Keratinocyte (primary cell): Measurements from ENCODE around the gene IFNAR2. TPM values are rescaled to one million over a fixed set of nuclear protein-coding genes. Genes with fewer than 3 reads are reported as not detected.
A peak's percentile ranks its signal among the peaks of the same experiment; 100 is the strongest.

ENCODE experiments used
- DNase-seq: peaks from one replicate; pipeline ENCODE4 v3.0.0-alpha.2; 2011; ENCODE audit warnings: low read depth, missing footprints, low spot score
- FAIRE-seq: peaks from 2 replicates; lab custom pipeline; 2011; peaks lifted over from hg19 to GRCh38; lab: Jason Lieb, UNC
- H2AFZ ChIP-seq: 2 replicates; pipeline ENCODE4 v1.6.0; 2012; ENCODE audit warnings: low read length, control low read depth, inconsistent platforms; ENCODE audit not compliant: control insufficient read depth
- H3K27ac ChIP-seq: 2 replicates; pipeline ENCODE4 v1.5.1; 2011; ENCODE audit warnings: low read length; ENCODE audit not compliant: control insufficient read depth, insufficient read depth
- H3K27me3 ChIP-seq: 3 replicates; pipeline ENCODE4 v1.6.0; 2011; ENCODE audit warnings: low read length; ENCODE audit not compliant: control insufficient read depth, insufficient read depth; ENCODE audit errors: extremely low read depth
- H3K36me3 ChIP-seq, 2 experiments: 2 replicates in 1 of 2; 3 replicates in 1 of 2; pipeline ENCODE4 v1.5.1; 2011; ENCODE audit warnings: low read length in 2 of 2, mild to moderate bottlenecking in 1 of 2; ENCODE audit not compliant: control insufficient read depth in 2 of 2, insufficient read depth in 2 of 2; ENCODE audit errors: extremely low read depth in 1 of 2
- H3K4me1 ChIP-seq: 3 replicates; pipeline ENCODE4 v1.5.1; 2011; ENCODE audit warnings: low read length; ENCODE audit not compliant: control insufficient read depth, insufficient read depth; ENCODE audit errors: extremely low read depth
- H3K4me2 ChIP-seq: 3 replicates; pipeline ENCODE4 v1.6.0; 2011; ENCODE audit warnings: low read depth, low read length; ENCODE audit not compliant: control insufficient read depth, insufficient read depth; ENCODE audit errors: extremely low read depth
- H3K4me3 ChIP-seq, 3 experiments: fragments of 200-600 bp in 1 of 3; sonication (generic) in 1 of 3; 2 replicates in 2 of 3; 3 replicates in 1 of 3; pipeline ENCODE4 v1.5.1; 2011 to 2016; ENCODE audit warnings: low read length in 3 of 3, mild to moderate bottlenecking in 3 of 3, control low read depth in 2 of 3, inconsistent platforms in 1 of 3, low read depth in 1 of 3, mixed read lengths in 1 of 3, mixed run types in 1 of 3, moderate library complexity in 1 of 3; ENCODE audit not compliant: control insufficient read depth in 2 of 3, insufficient read depth in 2 of 3; ENCODE audit errors: extremely low read depth in 1 of 3
- H3K79me2 ChIP-seq: 2 replicates; pipeline ENCODE4 v1.6.0; 2012; ENCODE audit warnings: low read length; ENCODE audit not compliant: control insufficient read depth, insufficient read depth
- H3K9ac ChIP-seq: 3 replicates; pipeline ENCODE4 v1.6.0; 2011; ENCODE audit warnings: low read length; ENCODE audit not compliant: control insufficient read depth, insufficient read depth; ENCODE audit errors: extremely low read depth
- H3K9me1 ChIP-seq: 3 replicates; pipeline ENCODE4 v1.6.0; 2011; ENCODE audit warnings: low read length; ENCODE audit not compliant: control insufficient read depth, insufficient read depth; ENCODE audit errors: extremely low read depth
- H3K9me3 ChIP-seq: 2 replicates; pipeline ENCODE4 v1.5.1; 2012; ENCODE audit warnings: low read depth, low read length; ENCODE audit not compliant: control insufficient read depth
- H4K20me1 ChIP-seq: 3 replicates; pipeline ENCODE4 v1.6.0; 2011; ENCODE audit warnings: low read length; ENCODE audit not compliant: control insufficient read depth, insufficient read depth; ENCODE audit errors: extremely low read depth
- CTCF ChIP-seq, 3 experiments: IDR thresholded peaks in 1 of 3; conservative IDR thresholded peaks in 1 of 3; optimal IDR thresholded peaks in 1 of 3; 2 replicates in 2 of 3; 3 replicates in 1 of 3; pipeline versions ENCODE3 to v1.5.1; 2011; ENCODE audit warnings: low read length in 3 of 3, mild to moderate bottlenecking in 3 of 3, moderate library complexity in 2 of 3, control low read depth in 1 of 3, inconsistent platforms in 1 of 3; ENCODE audit not compliant: insufficient read depth in 2 of 3; ENCODE audit errors: extremely low read depth in 1 of 3
- EZH2 ChIP-seq: IDR thresholded peaks from one replicate; pipeline ENCODE4 v1.6.1; 2012; ENCODE audit warnings: inconsistent platforms, mild to moderate bottlenecking, low read length, moderate library complexity
- dilution Hi-C: fragments of 300-500 bp; cut with MboI; formaldehyde crosslinking; loops from one replicate; pipeline ENCODE4 v1.7.0; 2020; ENCODE audit warnings: low sequenced_read_pairs; ENCODE audit not compliant: extremely low pct_ligation_motif_present
- polyA plus RNA-seq, 5 experiments: library from polyadenylated mRNA; depleted of rRNA in 3 of 5; stranded (reverse) in 3 of 5; stranded (forward) in 1 of 5; unstranded in 1 of 5; fragments of >200 nt; gene quantifications; 1 replicate in 1 of 5; 2 replicates in 3 of 5; 3 replicates in 1 of 5; pipeline versions ENCODE4 v1.2.1 to v1.2.3, GENCODE V29; 2011 to 2012; ENCODE audit warnings: missing spikeins in 2 of 5, low read depth in 1 of 5, low replicate concordance in 1 of 5

IFNAR2 gene
- polyA plus RNA-seq, 1 donor (not counting 4 experiments of a cell fraction or from before 2014, with no cell fraction given) = 23.0 TPM

DNA sequence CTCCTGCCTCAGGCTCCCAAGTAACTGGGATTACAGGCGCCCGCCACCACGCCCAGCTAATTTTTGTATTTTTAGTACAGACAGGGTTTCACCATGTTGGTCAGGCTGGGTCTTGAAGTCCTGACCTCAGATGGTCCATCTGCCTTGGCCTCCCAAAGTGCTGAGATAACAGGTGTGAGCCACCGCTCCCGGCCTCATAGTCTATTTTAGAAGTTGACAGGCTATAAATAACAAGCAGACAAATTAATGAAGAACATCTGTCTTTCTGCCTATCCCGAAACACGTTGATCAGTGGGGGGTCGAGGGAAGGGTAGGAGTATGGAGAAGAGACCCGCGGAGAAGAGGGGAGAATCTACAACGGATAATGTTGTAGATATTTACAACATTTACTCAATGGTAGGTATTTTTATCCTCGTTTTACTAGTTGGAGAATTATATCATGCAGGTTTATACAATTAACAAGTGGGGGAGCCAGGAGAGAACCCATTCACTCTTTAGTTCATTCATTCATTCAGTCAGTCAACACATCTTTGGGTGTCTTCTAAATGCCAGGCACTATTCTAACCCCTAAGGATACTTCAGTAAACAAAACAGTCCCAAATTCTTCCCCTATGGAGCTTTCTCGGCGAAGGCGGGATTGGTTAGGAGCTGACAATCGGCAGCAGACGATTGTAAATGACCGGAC, 497 bp upstream of the IFNAR2 start:
- Histone ChIP-seq H3K9me1 (no peaks in the 10 kb centered on the region), H3K9me3 (no peaks in the 10 kb centered on the region), H3K4me1 (peaks cover 9% of the 10 kb centered on the region), H3K4me3 (peak overlapping the region; percentile 24 to 94 (median 37)), H2AFZ (peak overlapping the region; percentile 51), H3K27me3 (no peaks in the 10 kb centered on the region), H3K9ac (peak overlapping the region; percentile 11), H3K27ac (no peak overlapping the region), H4K20me1 (no peaks in the 10 kb centered on the region), H3K36me3 (no peaks in the 10 kb centered on the region), H3K79me2 (peaks cover 16% of the 10 kb centered on the region), H3K4me2 (peak overlapping the region; percentile 82)
- TF ChIP-seq EZH2 (no peak), CTCF (optimal IDR thresholded peaks at IDR 0.05 in 1 of 3, IDR thresholded peaks at IDR 0.05 in 1 of 3, conservative IDR thresholded peaks at IDR 0.05 in 1 of 3; ENCODE audit: extremely low read depth in 1 of 3, insufficient read depth in 2 of 3, low read length in 3 of 3) (no peak)
- dilution Hi-C loops = no loop called here
- DNase-seq (no peak), FAIRE-seq (no peak)

DNA sequence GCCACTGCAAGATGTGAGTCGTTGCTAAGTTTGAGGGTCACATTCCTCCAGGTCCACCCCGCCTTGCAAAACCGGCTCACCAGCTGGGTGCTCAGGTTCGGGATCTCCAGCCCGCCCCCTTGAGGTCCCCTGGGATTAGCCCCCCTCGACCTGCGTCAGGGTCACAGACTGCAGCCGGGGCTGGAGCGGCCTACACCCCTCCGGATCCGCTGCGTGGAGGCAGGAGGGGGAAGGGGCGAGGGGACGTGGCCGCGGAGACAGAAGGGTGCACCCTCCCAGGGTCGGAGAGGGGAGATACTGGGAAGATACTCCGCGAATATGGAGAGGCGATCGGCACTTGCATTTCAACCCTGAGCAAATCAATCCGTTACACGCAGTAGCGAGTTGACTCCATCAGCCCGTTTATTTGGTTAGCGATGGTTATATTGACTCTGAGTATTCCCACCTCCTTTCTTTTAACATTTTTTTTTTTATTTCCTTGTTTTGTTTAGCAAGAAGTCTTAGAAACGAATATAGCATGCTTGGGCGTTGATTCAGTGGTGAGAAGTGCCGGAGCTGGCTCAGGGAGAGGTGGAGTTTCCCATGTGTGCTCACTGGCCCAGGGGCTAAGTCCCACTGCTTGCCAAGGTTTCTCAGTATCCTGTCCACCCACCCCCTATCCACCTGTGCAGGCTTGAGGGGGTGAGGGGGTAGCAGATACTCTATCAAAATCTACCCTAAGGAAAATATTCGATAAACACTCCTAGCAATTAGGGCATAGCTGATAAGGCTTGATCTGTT, 997 bp downstream of the IFNAR2 start:
- H2AFZ ChIP-seq = peak overlapping the region; percentile 92
- peak overlapping the region; percentile 92 to 95 (median 94) for H3K4me3 ChIP-seq
- dilution Hi-C loops = no loop called here
- peaks cover 9% of the 10 kb centered on the region for H3K4me1 ChIP-seq
- H3K9me3 ChIP-seq = no peaks in the 10 kb centered on the region
- DNase-seq (no peak), FAIRE-seq (no peak)
- no peaks in the 10 kb centered on the region for H3K27me3 ChIP-seq
- no peak for TF ChIP-seq EZH2
- peak in 2 of 3 experiments; percentile 10 to 28 for TF ChIP-seq CTCF (optimal IDR thresholded peaks at IDR 0.05 in 1 of 3, IDR thresholded peaks at IDR 0.05 in 1 of 3, conservative IDR thresholded peaks at IDR 0.05 in 1 of 3; ENCODE audit: extremely low read depth in 1 of 3, insufficient read depth in 2 of 3, low read length in 3 of 3)
- H4K20me1 ChIP-seq = no peaks in the 10 kb centered on the region
- H3K9ac ChIP-seq = peak overlapping the region; percentile 85
- H3K27ac ChIP-seq = peak overlapping the region; percentile 75
- H3K9me1 ChIP-seq = no peaks in the 10 kb centered on the region
- peaks cover 16% of the 10 kb centered on the region for H3K79me2 ChIP-seq
- no peaks in the 10 kb centered on the region for H3K36me3 ChIP-seq
- peak overlapping the region; percentile 88 for H3K4me2 ChIP-seq
